Muscle of leg (tissue), 11 donors: Measurements from ENCODE around the gene LITAF. TPM values are rescaled to one million over a fixed set of nuclear protein-coding genes. Genes with fewer than 3 reads are reported as not detected.
A peak's percentile ranks its signal among the peaks of the same experiment; 100 is the strongest.

Source experiments
- DNase-seq: peaks from one replicate; pipeline ENCODE4 v3.0.0; 2013
- H3K27ac ChIP-seq: one replicate; pipeline ENCODE4 v1.5.1; 2013; ENCODE audit warnings: mild to moderate bottlenecking, low read length, control low read depth
- H3K27me3 ChIP-seq: one replicate; pipeline ENCODE4 v1.6.1; 2013; ENCODE audit warnings: low read length; ENCODE audit not compliant: control insufficient read depth, insufficient read depth
- H3K36me3 ChIP-seq: one replicate; pipeline ENCODE4 v1.6.1; 2013; ENCODE audit warnings: low read length; ENCODE audit not compliant: control insufficient read depth, insufficient read depth
- H3K4me1 ChIP-seq: one replicate; pipeline ENCODE4 v1.6.1; 2013; ENCODE audit warnings: low read length; ENCODE audit not compliant: control insufficient read depth, insufficient read depth
- H3K4me3 ChIP-seq: one replicate; pipeline ENCODE4 v1.5.1; 2013; ENCODE audit warnings: low read length, control low read depth
- H3K9me3 ChIP-seq: replicated peaks from 2 replicates; pipeline ENCODE4 v1.6.1; 2013; ENCODE audit warnings: low read depth, low read length; ENCODE audit not compliant: control insufficient read depth
- WGBS: methylation state at CpG from one replicate; pipeline ENCODE4 v1.1.5; 2013; ENCODE audit warnings: missing lambda C conversion rate; ENCODE audit not compliant: insufficient coverage; 5-methylcytosine and 5-hydroxymethylcytosine counted together
- polyA plus RNA-seq, 8 donors: library from polyadenylated mRNA; unstranded; fragments of 120-200 nt; gene quantifications; one replicate each; pipeline versions ENCODE4 v1.2.1 to v1.2.3, GENCODE V29; 2013; ENCODE audit warnings: inconsistent platforms in 1 of 8, low replicate concordance in 1 of 8; ENCODE audit not compliant: insufficient read length in 8 of 8, insufficient read depth in 1 of 8
- total RNA-seq: library from RNA; stranded (reverse); fragments of 120-200 nt; gene quantifications from one replicate; pipeline ENCODE4 v1.2.4, GENCODE V29; 2013

The LITAF gene
- total and polyA plus RNA-seq, 9 donors = 25.0 to 61.5 (median 45.7) TPM

DNA sequence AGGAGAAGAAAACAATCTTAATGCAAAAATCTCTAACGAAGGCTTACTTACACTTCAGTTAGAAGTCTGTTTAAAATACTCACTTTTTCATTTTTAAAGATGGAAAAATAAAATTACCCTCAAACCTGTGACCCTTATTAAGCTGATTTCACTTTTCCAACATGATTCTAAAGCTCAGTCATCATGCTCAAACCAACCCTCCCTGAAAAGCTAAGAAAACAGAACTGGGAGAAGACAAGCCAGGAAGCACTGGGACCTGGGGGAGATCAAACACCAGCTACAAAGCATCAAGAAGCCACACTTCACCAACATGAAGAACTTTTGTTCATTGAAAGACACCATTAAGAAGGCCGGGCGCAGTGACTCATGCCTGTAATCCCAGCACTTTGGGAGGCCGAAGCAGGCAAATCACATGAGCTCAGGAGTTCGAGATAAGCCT is 88.8 kb downstream of the LITAF start:
- H3K27me3 ChIP-seq = no peaks in the 10 kb centered on the region
- H3K4me3 ChIP-seq = no peak overlapping the region
- H3K36me3 ChIP-seq = no peaks in the 10 kb centered on the region
- WGBS = 81% methylated on average over 3 of the region's 5 CpGs
- H3K9me3 ChIP-seq = no peaks in the 10 kb centered on the region
- H3K4me1 ChIP-seq = peaks cover 25% of the 10 kb centered on the region
- peak; percentile 36 for DNase-seq
- H3K27ac ChIP-seq = peak overlapping the region; percentile 89

Other genes starting within 250 kb of the LITAF start
- 5.7 TPM for gene RMI2, start 241.5 kb downstream of the LITAF start, total RNA-seq
- gene RMI2, start 241.5 kb downstream of the LITAF start, polyA plus RNA-seq = 10 to 100 TPM in 3 of 8 donors, 1 to 10 TPM in 5; 6.4 to 12.5 (median 9.5) TPM
- gene SNN, start 81.5 kb upstream of the LITAF start, total RNA-seq = 17.3 TPM
- gene SNN, start 81.5 kb upstream of the LITAF start, polyA plus RNA-seq = 10 to 100 TPM; 21.5 to 32.7 (median 29.7) TPM
- gene TXNDC11, start 155.9 kb upstream of the LITAF start, total RNA-seq = 21.0 TPM
- 10 to 100 TPM; 18.1 to 27.9 (median 22.1) TPM for gene TXNDC11, start 155.9 kb upstream of the LITAF start, polyA plus RNA-seq
- gene ZC3H7A, start 210.3 kb upstream of the LITAF start, total RNA-seq = 38.9 TPM
- 10 to 100 TPM; 37.2 to 53.6 (median 41.5) TPM for gene ZC3H7A, start 210.3 kb upstream of the LITAF start, polyA plus RNA-seq